Astrocyte (in vitro differentiated cells and primary cell): Measurements from ENCODE around the gene FKBP11. TPM values are rescaled to one million over a fixed set of nuclear protein-coding genes. Genes with fewer than 3 reads are reported as not detected.

Experiments used
- DNase-seq: peaks from one replicate; pipeline ENCODE4 v3.0.0-alpha.2; 2010; ENCODE audit warnings: low read depth
- FAIRE-seq: peaks from 2 replicates; lab custom pipeline; 2011; peaks lifted over from hg19 to GRCh38; lab: Jason Lieb, UNC
- H2AFZ ChIP-seq: 2 replicates; pipeline ENCODE4 v1.6.0; 2012; ENCODE audit warnings: low read depth, low read length, inconsistent platforms
- H3K27ac ChIP-seq: 2 replicates; pipeline ENCODE4 v1.5.1; 2011; ENCODE audit warnings: low read depth, low read length, inconsistent platforms
- H3K27me3 ChIP-seq: 2 replicates; pipeline ENCODE4 v1.6.0; 2011; ENCODE audit warnings: low read length, inconsistent platforms; ENCODE audit not compliant: insufficient read depth
- H3K36me3 ChIP-seq: 2 replicates; pipeline ENCODE4 v1.5.1; 2011; ENCODE audit warnings: low read length, inconsistent platforms; ENCODE audit not compliant: insufficient read depth
- H3K4me1 ChIP-seq: 2 replicates; pipeline ENCODE4 v1.5.1; 2011; ENCODE audit warnings: low read length, inconsistent platforms; ENCODE audit not compliant: insufficient read depth
- H3K4me2 ChIP-seq: 2 replicates; pipeline ENCODE4 v1.6.0; 2012; ENCODE audit warnings: low read length, inconsistent platforms
- H3K4me3 ChIP-seq: 2 replicates; pipeline ENCODE4 v1.5.1; 2011; ENCODE audit warnings: low read depth, mild to moderate bottlenecking, low read length, inconsistent platforms; ENCODE audit not compliant: insufficient read depth
- H3K79me2 ChIP-seq: 2 replicates; pipeline ENCODE4 v1.6.0; 2012; ENCODE audit warnings: mild to moderate bottlenecking, low read length, inconsistent platforms; ENCODE audit not compliant: insufficient read depth
- H3K9ac ChIP-seq: 2 replicates; pipeline ENCODE4 v1.6.0; 2012; ENCODE audit warnings: mild to moderate bottlenecking, low read length, inconsistent platforms
- H3K9me3 ChIP-seq: 2 replicates; pipeline ENCODE4 v1.5.1; 2012; ENCODE audit warnings: low read depth, mild to moderate bottlenecking, low read length, inconsistent platforms; ENCODE audit not compliant: insufficient read depth
- H4K20me1 ChIP-seq: 2 replicates; pipeline ENCODE4 v1.6.0; 2012; ENCODE audit warnings: low read length, inconsistent platforms; ENCODE audit not compliant: insufficient read depth
- H3K27ac Mint-ChIP-seq: one replicate; pipeline ENCODE4 v1.8.0; 2021; ENCODE audit warnings: mild to moderate bottlenecking, mixed read lengths; ENCODE audit not compliant: unreplicated experiment
- H3K27me3 Mint-ChIP-seq: one replicate; pipeline ENCODE4 v1.8.0; 2021; ENCODE audit warnings: low read depth, mixed read lengths; ENCODE audit not compliant: unreplicated experiment
- H3K36me3 Mint-ChIP-seq: one replicate; pipeline ENCODE4 v1.8.0; 2021; ENCODE audit warnings: low read depth, mixed read lengths; ENCODE audit not compliant: unreplicated experiment
- H3K4me1 Mint-ChIP-seq: one replicate; pipeline ENCODE4 v1.8.0; 2021; ENCODE audit warnings: low read depth, mixed read lengths; ENCODE audit not compliant: unreplicated experiment
- H3K4me3 Mint-ChIP-seq: one replicate; pipeline ENCODE4 v1.8.0; 2021; ENCODE audit warnings: mild to moderate bottlenecking, moderate library complexity, mixed read lengths; ENCODE audit not compliant: unreplicated experiment
- H3K9me3 Mint-ChIP-seq: one replicate; pipeline ENCODE4 v1.8.0; 2021; ENCODE audit warnings: mild to moderate bottlenecking, mixed read lengths; ENCODE audit not compliant: unreplicated experiment
- CTCF ChIP-seq: IDR thresholded peaks from 2 replicates; pipeline ENCODE4 v1.5.1; 2011; ENCODE audit warnings: low read depth, mild to moderate bottlenecking, inconsistent platforms, low read length, moderate library complexity; ENCODE audit not compliant: insufficient read depth
- EZH2 ChIP-seq: IDR thresholded peaks from 2 replicates; pipeline ENCODE4 v1.6.1; 2012; ENCODE audit warnings: mild to moderate bottlenecking, low read length, inconsistent platforms; ENCODE audit not compliant: insufficient read depth
- total RNA-seq: library from RNA; stranded (reverse); gene quantifications from 2 replicates; pipeline ENCODE4 v1.2.1, GENCODE V29; 2021

Gene FKBP11
- total RNA-seq, 1 donor from 2014 or later = 51.2 TPM

- Mint-ChIP-seq H3K27me3 (peaks cover 59% of the 10 kb centered on the region), H3K27ac (no peak overlapping the region), H3K4me1 (peaks cover 12% of the 10 kb centered on the region), H3K4me3 (no peak overlapping the region), H3K36me3 (no peaks in the 10 kb centered on the region), H3K9me3 (no peaks in the 10 kb centered on the region)
- no peak overlapping the region for H3K4me3 ChIP-seq
- H3K4me2 ChIP-seq = no peak overlapping the region
- peaks cover 21% of the 10 kb centered on the region for H3K4me1 ChIP-seq
- no peaks in the 10 kb centered on the region for H3K9me3 ChIP-seq
- no peaks in the 10 kb centered on the region for H3K36me3 ChIP-seq
- peaks cover 77% of the 10 kb centered on the region for H3K27me3 ChIP-seq
- H3K9ac ChIP-seq = no peak overlapping the region
- no peak overlapping the region for H2AFZ ChIP-seq
- H3K27ac ChIP-seq = no peak overlapping the region
- DNase-seq (no peak), FAIRE-seq (no peak)
- H3K79me2 ChIP-seq = no peaks in the 10 kb centered on the region
- TF ChIP-seq CTCF (no peak), EZH2 (no peak)
- peaks cover 26% of the 10 kb centered on the region for H4K20me1 ChIP-seq
Observed at GRCh38 chr12:48968467-48968866, 43.2 kb upstream of the FKBP11 start.

GRCh38 chr12:48967991-48968390 lies 42.7 kb upstream of the FKBP11 start:
- no peak for FAIRE-seq
- H3K4me3 Mint-ChIP-seq = no peak overlapping the region

More at GRCh38 chr12:48967991-48968390, 42.7 kb upstream of the FKBP11 start:
- no peaks in the 10 kb centered on the region for H3K36me3 Mint-ChIP-seq
- Histone ChIP-seq H3K36me3 (no peaks in the 10 kb centered on the region), H3K9me3 (no peaks in the 10 kb centered on the region), H3K79me2 (no peaks in the 10 kb centered on the region), H3K4me2 (no peak overlapping the region), H3K4me1 (peaks cover 18% of the 10 kb centered on the region), H3K27me3 (peaks cover 72% of the 10 kb centered on the region), H3K9ac (no peak overlapping the region), H2AFZ (no peak overlapping the region), H3K4me3 (no peak overlapping the region), H4K20me1 (peaks cover 21% of the 10 kb centered on the region), H3K27ac (no peak overlapping the region)
- H3K4me1 Mint-ChIP-seq = peaks cover 9% of the 10 kb centered on the region
- no peaks in the 10 kb centered on the region for H3K9me3 Mint-ChIP-seq
- no peak overlapping the region for H3K27ac Mint-ChIP-seq
- no peak for DNase-seq
- no peak for TF ChIP-seq EZH2
- TF ChIP-seq CTCF = no peak
- H3K27me3 Mint-ChIP-seq = peaks cover 54% of the 10 kb centered on the region
